GM04504 (cell line): ENCODE data around the gene ELOA.
"Not testable (repeated sequence)": the region's sequence is repeated elsewhere in the genome, so short reads cannot be mapped to it uniquely, and the experiment has no call there.

Experiments used
- DNase-seq: peaks from one replicate; pipeline ENCODE4 v3.0.0-alpha.2; 2012; ENCODE audit warnings: low read depth

The ELOA gene

DNA sequence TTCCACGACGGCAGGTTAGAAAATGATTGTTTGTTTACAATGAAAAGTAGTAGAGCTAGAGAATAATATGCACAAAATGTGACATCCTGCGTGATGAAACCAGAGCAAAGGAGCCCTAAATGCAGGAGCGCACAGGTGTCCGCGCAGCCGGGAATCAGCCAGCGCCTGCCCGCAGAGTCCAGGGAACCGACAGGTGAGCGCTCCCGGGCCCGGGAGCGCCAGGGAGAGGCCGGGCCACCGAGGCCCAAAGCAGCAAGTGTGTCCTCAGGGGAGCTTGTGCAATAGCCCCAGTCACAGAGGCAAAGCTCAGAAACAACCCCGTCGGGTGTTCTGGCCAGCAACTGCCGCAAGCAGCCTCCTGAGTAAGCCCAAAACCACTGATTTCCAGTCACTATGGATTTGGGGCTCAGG is 58.1 kb downstream of the ELOA start:
- DNase-seq: no peak

DNA sequence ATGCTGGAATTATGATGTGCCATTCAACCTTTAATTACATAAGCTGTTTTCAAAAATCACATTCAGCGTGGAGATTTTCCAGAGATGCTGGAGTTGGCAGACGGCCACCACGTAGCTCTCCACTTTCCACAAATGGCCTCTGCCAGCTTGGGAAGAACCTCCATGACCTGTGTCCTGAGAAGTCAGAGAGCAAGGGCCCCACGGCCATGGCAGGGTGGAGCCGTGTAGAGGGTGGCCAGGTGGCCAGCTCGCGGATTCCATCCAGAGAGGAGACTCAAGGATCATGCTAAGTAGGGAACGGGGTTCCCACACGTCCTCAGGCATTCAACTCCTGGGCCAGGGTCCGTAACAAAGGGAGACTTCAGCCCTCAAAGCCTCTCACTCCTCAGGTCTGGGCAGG is 58.6 kb downstream of the ELOA start:
- DNase-seq: no peak

DNA sequence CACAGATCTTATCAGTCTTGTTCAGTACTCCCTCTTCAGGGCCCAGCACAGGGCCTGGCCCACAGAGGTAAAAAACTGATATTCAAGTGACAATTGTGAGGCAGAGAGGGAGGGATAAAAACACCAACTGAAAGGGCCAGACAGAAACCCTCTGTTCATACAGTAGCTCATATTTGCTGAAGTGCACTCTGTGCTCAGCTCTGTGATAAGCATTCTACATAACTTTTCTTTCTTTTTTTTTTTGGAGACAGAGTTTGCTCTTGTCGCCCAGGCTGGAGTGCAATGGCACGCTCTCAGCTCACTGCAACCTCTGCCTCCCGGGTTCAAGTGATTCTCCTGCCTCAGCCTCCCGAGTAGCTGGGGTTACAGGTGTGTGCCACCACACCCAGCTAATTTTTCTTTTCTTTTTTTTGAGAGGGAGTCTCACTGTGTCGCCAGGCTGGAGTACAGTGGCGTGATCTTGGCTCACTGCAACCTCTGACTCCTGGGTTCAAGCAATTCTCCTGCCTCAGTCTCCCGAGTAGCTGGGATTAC is 59.6 kb downstream of the ELOA start:
- not testable (repeated sequence) for DNase-seq

DNA sequence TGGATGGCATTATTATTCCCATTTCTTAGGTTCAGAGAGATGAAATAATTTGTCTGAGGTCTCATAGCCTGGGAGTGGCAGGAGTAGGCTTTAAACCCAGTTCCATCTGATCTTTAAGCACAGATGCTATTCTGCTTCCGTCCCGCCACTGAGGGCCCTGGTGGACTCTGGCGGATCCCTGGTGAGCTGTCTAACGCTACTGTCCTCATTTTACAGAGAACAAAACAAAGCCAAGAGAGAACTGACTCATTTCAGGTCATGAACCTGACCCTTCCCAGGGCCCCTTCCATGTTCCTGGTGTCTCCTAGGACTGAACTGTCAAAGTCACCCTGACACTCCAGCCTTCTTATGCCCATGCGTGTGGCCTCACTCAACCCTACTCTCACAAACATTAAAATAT is 60.4 kb downstream of the ELOA start:
- no peak for DNase-seq

DNA sequence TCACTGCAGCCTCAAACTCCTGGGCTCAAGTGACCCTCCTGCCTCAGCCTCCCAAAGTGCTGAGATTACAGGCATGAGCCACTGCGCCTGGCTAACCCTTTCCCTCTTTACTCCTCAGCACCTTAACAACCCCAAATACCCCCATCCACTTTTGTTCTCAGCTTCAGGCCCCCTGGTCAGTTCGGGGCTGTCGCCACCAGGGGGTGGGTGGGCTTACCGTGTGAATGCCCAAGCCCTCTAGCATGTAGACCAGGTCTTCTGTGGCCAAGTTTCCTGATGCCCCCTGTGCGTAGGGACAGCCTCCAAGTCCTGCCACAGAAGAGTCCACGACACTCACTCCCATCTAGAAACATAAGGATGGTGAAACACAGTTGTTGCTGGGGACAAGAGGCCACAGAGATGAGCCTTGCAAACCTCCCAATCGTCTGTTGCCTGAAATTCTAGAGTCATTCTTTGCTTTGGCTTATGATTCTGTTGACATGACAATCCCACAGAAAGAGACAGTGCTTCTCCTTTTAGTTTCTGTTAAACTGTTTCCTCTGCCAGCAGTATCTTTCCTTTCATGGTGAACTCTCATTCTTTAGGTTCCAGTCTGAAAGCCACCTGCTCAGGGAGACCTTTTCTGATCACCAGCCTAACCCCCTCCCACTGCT is 61.0 kb downstream of the ELOA start:
- DNase-seq: no peak

DNA sequence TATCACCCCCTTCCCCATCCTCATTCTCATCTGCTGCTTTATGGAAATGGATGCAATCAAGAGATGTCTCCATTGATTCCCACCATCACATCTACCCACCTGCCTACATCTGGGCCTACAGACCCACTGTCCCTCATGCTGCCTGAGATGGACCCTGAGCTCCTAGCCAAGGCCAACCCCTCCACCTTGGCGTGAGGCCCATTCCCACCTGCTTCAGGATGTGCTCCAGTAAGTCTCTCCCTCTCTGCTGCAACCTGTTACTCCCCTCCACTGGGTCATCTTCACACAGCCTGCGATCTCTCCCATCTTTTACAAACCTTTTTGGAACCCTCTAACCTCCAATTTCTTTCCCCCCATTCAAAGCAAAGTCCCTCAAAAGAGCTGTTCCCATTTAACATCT is 61.8 kb downstream of the ELOA start:
- DNase-seq: no peak

DNA sequence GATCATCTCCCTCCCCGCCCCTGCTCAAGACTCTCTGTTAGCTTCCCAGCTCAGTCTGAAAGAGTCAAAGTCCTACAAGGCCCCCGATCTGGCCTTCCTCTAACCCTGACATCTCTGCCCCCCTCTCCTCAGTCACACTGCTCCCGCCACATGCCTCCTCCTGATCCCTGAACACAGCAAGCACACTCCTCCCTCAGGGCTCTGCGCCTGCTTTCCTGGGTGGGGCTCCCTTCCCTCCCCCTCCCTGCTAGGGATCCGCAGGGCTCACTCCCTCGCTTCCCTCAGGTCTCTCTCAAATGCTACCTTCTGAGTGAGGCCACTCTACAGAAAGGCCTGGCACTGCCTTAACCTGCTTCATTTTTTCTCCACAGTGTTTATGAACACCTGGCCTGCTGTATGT is 63.0 kb downstream of the ELOA start:
- DNase-seq: no peak

DNA sequence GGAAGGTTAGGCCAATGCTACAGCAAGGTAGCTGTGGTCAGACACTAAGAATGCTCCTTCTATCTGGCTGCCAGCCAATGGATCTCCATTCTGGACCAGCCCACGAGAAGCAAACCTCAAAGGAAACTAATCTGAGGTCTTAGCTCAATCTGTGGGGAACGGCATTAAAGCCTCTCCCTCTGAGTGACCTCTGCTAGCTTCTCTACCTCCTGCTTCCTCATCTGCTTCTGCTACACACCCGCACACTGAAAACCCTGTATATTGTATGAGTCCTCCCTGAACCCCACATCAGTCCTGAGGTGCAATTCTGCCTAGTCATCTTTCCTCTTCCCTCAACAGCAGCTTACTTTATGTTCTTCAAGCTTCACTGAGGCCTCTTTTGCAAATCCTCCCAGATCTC is 64.2 kb downstream of the ELOA start:
- DNase-seq: no peak

DNA sequence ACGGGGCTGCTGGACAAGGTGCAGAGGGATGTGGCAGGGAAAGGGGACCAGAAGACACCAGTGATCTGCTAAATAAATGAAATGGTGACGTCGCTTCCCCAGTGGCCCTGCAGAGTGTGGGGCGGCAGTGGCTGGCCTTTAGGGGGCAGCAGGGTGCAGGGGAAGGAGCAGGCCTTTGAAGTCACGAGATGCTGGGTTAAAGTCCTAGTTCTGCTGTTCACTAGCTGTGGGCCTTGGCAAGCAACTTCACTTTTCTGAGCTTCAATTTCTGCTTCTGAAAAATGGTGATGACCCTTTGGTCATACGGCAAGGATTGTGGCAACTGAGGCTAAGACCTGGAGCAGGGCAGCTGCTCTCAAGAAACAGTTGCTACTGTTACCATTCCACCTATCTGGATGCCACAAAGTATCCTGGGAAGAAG is 66.5 kb downstream of the ELOA start:
- no peak for DNase-seq

DNA sequence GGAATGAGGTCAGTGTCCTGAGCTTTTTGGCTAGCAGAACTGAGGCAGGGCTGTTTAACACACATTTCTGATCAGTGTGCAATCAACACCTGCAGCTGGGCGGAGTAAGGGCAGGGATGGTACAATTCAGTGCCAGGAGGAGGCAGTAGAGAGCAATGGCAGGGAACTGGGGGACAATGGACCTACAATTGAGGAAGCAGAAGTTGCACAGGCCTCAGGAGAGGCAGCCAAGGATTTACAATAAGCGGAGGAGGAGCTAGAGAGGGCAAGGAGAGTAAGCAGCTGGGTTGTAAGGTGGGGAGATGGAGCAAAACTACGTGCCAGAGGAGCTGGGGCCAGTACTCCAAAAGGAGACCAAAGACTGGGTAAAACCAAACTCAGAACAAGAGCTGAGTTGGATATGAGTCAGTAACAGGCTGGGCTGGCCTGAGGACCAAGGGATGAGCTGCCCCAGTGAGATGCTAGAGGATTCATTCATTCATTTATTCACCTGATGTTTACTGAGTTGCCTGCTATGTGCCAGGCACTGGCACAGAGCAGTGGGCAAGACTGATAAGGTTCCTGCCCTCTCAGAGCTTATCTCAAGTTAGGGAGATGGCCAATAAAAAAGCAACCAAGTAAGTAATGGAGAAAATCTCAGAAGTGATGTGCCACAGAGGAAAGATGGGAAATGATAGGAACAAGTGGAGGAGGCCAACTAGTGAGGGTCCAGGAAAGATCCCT is 67.7 kb downstream of the ELOA start:
- DNase-seq: no peak
